Skeletal muscle satellite cell (primary cell): ENCODE measurements around the gene SMCR8.
"Not testable (repeated sequence)": the region's sequence is repeated elsewhere in the genome, so short reads cannot be mapped to it uniquely, and the experiment has no call there.

Experiments used
- H3K27me3 ChIP-seq: 2 replicates; pipeline ENCODE4 v1.7.0; 2013; ENCODE audit warnings: low read length; ENCODE audit not compliant: control insufficient read depth, insufficient read depth
- H3K36me3 ChIP-seq: 2 replicates; pipeline ENCODE4 v1.7.0; 2013; ENCODE audit warnings: mild to moderate bottlenecking, control low read depth, low read length; ENCODE audit not compliant: insufficient read depth
- H3K4me1 ChIP-seq: 2 replicates; pipeline ENCODE4 v1.7.0; 2013; ENCODE audit warnings: low read length; ENCODE audit not compliant: control insufficient read depth, insufficient read depth
- H3K4me2 ChIP-seq: 2 replicates; pipeline ENCODE4 v1.7.0; 2013; ENCODE audit warnings: mild to moderate bottlenecking, low read length
- H3K4me3 ChIP-seq: 2 replicates; pipeline ENCODE4 v1.7.0; 2013; ENCODE audit warnings: low read length
- H3K9ac ChIP-seq: 2 replicates; pipeline ENCODE4 v1.7.0; 2013; ENCODE audit warnings: mild to moderate bottlenecking, low read depth, low read length, moderate library complexity
- H3K9me3 ChIP-seq: replicated peaks from 2 replicates; pipeline ENCODE4 v1.7.0; 2013; ENCODE audit warnings: mild to moderate bottlenecking, control low read depth, low read length

Gene SMCR8

DNA sequence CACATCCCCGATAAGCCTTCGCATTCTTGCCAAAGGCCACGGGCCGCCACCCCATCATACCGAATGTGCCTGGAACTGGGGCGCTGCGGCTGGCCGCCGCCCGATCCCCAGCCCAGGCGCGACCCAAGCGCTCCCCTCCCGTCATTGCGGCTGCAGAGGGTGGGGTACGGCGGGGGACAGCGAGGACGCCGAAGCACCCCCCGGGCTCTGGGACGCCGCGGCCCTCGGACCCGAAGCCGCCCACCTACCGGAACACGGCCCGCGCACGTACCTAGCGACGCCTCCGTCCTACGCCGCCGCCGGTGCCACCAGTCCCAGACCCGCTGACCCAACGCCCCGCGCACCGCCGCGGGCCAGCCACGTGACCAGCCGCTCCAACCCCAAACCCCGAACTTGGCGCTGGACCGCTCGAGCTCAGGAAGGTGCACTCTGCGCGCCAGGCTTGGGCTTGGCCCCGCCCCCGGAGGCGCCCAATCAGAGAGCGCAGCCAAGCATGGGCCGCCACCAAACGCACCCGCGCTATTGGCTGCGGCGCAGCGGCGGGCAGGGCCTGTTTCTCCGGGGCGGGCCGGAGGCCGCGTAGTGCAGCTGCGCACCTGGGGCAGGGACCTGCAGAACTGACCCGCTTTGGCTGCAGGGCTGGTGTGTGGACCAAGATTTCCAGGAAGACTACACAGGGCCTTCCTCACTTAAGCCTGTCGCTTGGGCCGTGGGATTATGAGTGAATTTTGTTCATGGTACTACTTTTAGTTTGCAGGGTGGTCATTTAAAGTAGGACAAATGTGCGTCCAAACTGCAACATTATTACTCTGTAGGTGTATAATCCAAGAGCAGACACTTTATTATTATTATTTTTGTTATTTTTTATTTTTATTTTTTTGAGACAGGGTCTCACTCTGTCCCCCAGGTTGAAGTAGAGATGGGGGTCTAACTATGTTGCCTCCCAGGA is 48.3 kb downstream of the SMCR8 start, which contains the start of gene SHMT1:
Gene SHMT1, minus strand, starts transcription at position 450 of the 949 bp plus-strand sequence. CDS start 7,569 bp downstream, outside the sequence.
- Histone ChIP-seq H3K9ac (peak within 1 kb of the TSS; percentile 76), H3K4me1 (peaks cover 6% of the 10 kb centered on the region), H3K4me3 (peak within 1 kb of the TSS; percentile 87)

DNA sequence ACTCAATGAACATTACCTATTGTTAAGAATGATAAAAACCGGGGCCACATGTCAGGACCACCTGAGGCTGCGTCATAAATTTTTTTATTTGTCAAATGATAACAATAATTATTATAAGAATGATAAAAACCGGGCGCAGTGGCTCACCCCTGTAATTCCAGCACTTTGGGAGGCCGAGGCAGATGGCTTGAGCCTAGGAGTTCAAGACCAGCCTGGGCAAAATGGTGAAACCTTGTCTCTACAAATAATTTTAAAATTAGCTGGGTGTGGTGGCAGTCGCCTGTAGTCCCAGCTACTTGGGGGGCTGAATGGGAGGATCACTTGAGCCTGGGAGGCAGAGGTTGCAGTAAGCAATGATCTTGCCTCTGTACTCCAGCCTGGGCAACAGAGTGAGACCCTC is 49.1 kb downstream of the SMCR8 start:
- H3K9me3 ChIP-seq: no peaks in the 10 kb centered on the region
- no peak overlapping the region for H3K9ac ChIP-seq
- no peak overlapping the region for H3K4me3 ChIP-seq
- peaks cover 3% of the 10 kb centered on the region for H3K27me3 ChIP-seq
- H3K4me2 ChIP-seq: no peak overlapping the region
- no peaks in the 10 kb centered on the region for H3K36me3 ChIP-seq
- H3K4me1 ChIP-seq: peaks cover 6% of the 10 kb centered on the region

More for the DNA sequence above, 48.3 kb downstream of the SMCR8 start, which contains the start of gene SHMT1:
- Histone ChIP-seq H3K9me3 (no peaks in the 10 kb centered on the region), H3K27me3 (no peaks in the 10 kb centered on the region), H3K36me3 (no peaks in the 10 kb centered on the region), H3K4me2 (peak within 1 kb of the TSS; percentile 81)

DNA sequence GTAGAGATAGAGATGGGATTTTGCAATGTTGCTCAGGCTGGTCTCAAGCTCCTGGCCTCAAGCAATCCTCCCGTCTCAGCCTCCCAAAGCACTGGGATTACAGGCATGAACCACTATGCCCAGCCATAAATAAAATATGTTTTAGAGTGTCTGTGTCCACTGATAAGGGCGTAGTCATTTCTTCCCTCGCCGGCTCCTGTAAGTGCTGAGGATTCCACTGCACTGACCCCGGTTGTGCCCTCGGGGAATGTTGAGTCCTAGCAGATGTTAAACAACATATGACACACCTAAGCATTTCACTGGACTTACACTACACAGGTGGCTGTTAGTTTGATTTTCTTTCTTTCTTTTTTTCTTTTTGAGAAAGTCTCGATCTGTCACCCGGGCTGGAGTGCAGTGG is 53.9 kb downstream of the SMCR8 start:
- Histone ChIP-seq H3K4me1 (no peaks in the 10 kb centered on the region), H3K36me3 (no peaks in the 10 kb centered on the region), H3K4me3 (no peak overlapping the region), H3K9me3 (no peaks in the 10 kb centered on the region), H3K27me3 (peaks cover 18% of the 10 kb centered on the region), H3K4me2 (no peak overlapping the region), H3K9ac (no peak overlapping the region)

DNA sequence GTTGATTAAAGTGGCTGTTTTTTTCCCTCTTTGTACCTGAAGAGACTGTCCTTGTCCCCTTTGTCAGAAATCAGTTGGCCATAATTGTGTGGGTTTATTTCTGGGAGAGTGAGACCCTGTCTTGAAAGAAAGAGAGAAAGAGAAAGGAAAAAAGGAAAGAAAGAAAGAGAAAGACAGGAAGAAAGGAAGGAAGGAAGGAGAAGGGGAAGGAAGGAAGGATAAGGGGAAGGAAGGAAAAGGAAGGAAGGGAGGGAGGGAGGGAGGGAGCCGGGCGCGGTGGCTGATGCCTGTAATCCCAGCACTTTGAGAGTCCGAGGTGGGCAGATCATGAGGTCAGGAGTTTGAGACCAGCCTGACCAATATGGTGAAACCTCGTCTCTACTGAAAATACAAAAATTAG is 55.7 kb downstream of the SMCR8 start:
- Histone ChIP-seq H3K9ac (no peak overlapping the region), H3K4me3 (no peak overlapping the region), H3K4me1 (no peaks in the 10 kb centered on the region), H3K4me2 (no peak overlapping the region), H3K27me3 (peaks cover 21% of the 10 kb centered on the region), H3K36me3 (no peaks in the 10 kb centered on the region), H3K9me3 (no peaks in the 10 kb centered on the region)

DNA sequence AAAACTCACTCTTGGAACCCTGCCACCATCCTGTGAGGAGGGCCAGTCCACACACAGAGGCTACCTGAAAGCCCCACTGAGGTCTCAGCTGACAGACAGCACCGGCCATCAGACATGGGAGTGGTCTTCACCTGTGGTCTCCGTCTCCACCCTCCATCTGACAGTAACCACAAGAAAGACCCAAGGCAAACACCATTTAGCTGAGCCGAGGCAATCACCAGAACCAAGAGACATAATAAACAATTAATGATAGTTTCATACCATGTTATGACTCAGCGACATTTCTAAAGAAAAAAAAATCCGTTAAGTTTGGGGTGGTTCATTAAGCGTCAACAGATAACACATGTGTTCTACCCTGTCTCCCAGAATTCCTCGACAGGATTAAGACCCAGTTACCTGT is 56.4 kb downstream of the SMCR8 start:
- H3K9ac ChIP-seq: no peak overlapping the region
- no peaks in the 10 kb centered on the region for H3K36me3 ChIP-seq
- H3K9me3 ChIP-seq: no peaks in the 10 kb centered on the region
- H3K4me1 ChIP-seq: no peaks in the 10 kb centered on the region
- H3K4me3 ChIP-seq: no peak overlapping the region
- H3K27me3 ChIP-seq: peaks cover 24% of the 10 kb centered on the region
- H3K4me2 ChIP-seq: no peak overlapping the region

DNA sequence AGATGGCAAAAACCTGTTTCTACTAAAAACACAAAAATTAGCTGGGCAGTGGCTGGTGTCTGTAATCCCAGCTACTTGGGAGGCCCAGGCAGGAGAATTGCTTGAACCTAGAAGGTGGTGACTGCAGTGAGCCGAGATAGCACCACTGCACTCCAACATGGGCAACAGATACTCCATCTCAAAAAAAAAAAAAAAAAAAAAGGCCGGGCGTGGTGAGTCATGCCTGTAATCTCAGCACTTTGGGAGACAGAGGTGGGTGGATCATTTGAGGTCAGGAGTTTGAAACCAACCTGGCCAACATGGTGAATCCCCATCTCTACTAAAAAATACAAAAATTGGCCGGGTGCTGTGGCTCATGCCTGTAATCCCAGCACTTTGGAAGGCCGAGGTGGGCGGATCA is 58.1 kb downstream of the SMCR8 start:
- not testable (repeated sequence) for H3K9me3 ChIP-seq, H3K4me1 ChIP-seq, H3K4me2 ChIP-seq, H3K36me3 ChIP-seq, H3K4me3 ChIP-seq, H3K9ac ChIP-seq
- peaks cover 25% of the 10 kb centered on the region for H3K27me3 ChIP-seq

DNA sequence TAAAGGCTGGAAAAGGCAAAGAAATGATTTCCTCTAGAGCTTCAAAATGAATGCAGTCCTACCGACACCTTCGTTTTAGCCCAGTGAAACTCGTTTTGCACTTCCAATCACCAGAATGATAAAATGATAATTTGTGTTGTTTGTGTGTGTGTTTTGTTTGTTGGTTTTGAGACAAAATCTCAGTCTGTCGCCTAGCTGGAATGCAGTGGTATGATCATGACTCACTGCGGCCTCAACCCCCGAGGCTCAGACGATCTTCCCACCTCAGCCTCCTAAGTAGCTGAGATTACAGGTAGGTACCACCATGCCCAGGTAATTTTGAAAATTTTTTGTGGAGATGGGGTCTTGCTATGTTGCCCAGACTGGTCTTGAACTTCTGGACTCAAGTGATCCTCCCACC is 59.1 kb downstream of the SMCR8 start:
- Histone ChIP-seq H3K4me2 (no peak overlapping the region), H3K4me1 (no peaks in the 10 kb centered on the region), H3K36me3 (no peaks in the 10 kb centered on the region), H3K27me3 (peaks cover 22% of the 10 kb centered on the region), H3K9me3 (no peaks in the 10 kb centered on the region), H3K4me3 (no peak overlapping the region), H3K9ac (no peak overlapping the region)
